AG04449 (cell line): ENCODE measurements around the gene TCF20.

Source experiments
- CTCF ChIA-PET: fragments of 350-600 bp; formaldehyde crosslinking; extraction: SDS; loops from one replicate; lab custom pipeline; 2021; ENCODE audit warnings: antibody characterized with exemption; lab: Yijun Ruan, JAX
- POLR2A ChIA-PET: fragments of 400-600, 350-600 bp; formaldehyde crosslinking; extraction: SDS; loops from one replicate; lab custom pipeline; 2020; ENCODE audit warnings: antibody characterized with exemption, inconsistent platforms; lab: Yijun Ruan, JAX
- DNase-seq: peaks from one replicate; pipeline ENCODE4 v3.0.0-alpha.2; 2010; ENCODE audit warnings: low read depth, low spot score
- H3K4me3 ChIP-seq: 2 replicates; pipeline ENCODE4 v1.5.1; 2011; ENCODE audit warnings: low read depth, mild to moderate bottlenecking, control low read depth, low read length
- TF ChIP-seq, protein P1 (sequence below): IDR thresholded peaks from one replicate; pipeline ENCODE4 v1.5.1; 2011; ENCODE audit warnings: mild to moderate bottlenecking, moderate library complexity, low read length, control low read depth, inconsistent platforms; ENCODE audit not compliant: insufficient read depth; ENCODE audit errors: missing control alignments

Gene TCF20

DNA sequence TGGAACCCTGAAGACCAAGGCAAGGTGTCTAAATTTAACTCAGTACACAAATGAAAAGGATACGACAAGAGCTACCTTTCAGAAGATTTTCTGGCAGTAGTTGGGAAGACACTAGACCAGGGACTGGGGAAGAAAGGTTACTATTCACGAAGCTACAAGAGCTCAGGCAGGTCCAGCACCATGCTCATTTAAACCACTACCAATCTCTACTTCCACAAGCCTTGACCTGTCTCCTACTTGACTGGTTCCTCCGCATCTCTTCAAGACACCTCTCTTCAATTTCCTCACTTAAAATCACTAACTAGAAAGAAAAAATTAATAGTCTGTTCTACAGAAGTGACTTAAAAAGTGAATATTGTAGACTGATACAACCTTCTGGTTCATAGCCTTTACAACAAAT, 22.9 kb downstream of the TCF20 start:
- H3K4me3 ChIP-seq = no peak overlapping the region
- CTCF ChIA-PET = no interaction called here
- TF ChIP-seq, protein P1, sequence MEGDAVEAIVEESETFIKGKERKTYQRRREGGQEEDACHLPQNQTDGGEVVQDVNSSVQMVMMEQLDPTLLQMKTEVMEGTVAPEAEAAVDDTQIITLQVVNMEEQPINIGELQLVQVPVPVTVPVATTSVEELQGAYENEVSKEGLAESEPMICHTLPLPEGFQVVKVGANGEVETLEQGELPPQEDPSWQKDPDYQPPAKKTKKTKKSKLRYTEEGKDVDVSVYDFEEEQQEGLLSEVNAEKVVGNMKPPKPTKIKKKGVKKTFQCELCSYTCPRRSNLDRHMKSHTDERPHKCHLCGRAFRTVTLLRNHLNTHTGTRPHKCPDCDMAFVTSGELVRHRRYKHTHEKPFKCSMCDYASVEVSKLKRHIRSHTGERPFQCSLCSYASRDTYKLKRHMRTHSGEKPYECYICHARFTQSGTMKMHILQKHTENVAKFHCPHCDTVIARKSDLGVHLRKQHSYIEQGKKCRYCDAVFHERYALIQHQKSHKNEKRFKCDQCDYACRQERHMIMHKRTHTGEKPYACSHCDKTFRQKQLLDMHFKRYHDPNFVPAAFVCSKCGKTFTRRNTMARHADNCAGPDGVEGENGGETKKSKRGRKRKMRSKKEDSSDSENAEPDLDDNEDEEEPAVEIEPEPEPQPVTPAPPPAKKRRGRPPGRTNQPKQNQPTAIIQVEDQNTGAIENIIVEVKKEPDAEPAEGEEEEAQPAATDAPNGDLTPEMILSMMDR = no peak
- DNase-seq = no peak
- POLR2A ChIA-PET = no interaction called here

DNA sequence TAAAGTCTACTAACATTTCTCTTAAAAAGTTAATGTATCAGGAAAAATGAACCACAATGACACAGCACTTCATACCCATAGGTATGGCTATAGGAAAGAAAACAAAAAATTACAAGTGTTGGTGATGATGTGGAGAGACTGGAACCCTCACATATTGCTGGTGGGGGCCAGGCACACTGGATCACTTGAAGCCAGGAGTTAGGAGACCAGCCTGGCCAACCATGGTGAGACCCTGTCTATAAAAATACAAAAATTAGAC, 26.7 kb downstream of the TCF20 start:
- CTCF ChIA-PET = no interaction called here
- POLR2A ChIA-PET = no interaction called here
- DNase-seq = no peak
- no peak overlapping the region for H3K4me3 ChIP-seq
- TF ChIP-seq, protein P1 = no peak

DNA sequence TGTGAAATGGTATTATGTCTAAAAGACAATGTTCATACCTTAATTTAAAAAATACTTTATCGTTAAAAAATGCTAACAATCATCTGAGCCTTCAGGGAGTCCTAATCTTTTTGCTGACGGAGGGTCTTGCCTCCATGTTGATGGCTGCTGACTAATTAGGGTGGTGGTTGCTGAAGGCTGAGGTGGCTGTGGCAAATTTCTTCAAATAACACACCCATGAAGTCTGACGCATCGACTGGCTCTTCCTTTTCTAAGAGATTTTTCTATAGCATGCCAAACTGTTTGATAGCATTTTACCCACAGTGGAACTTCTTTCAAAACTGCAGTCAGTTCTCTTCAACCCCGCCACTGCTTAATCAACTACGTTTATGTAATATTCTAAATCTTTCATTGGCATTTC, 33.6 kb downstream of the TCF20 start:
- DNase-seq = no peak
- TF ChIP-seq, protein P1 = no peak
- POLR2A ChIA-PET = no interaction called here
- no peak overlapping the region for H3K4me3 ChIP-seq
- CTCF ChIA-PET = no interaction called here

DNA sequence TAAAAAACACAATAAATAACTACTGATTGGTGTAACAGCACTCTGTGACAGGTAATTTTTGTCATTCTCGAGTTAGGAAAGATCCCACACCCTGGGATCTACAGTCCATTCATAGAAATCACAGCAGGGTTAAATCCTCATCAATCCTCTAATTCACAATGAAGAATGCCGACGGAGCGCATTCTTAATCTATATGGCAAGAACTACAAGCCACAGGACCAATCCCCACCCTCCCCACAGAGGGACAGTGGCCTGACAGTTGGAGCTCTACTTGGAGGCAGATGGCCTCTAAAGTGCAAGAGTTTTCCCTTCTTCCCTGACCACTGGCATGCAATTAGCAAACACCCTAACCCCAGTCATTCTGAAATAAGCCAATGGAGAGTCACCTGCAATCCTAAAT, 34.2 kb downstream of the TCF20 start:
- H3K4me3 ChIP-seq = no peak overlapping the region
- ChIA-PET POLR2A (no interaction called here), CTCF (no interaction called here)
- DNase-seq = no peak
- TF ChIP-seq, protein P1 = no peak

DNA sequence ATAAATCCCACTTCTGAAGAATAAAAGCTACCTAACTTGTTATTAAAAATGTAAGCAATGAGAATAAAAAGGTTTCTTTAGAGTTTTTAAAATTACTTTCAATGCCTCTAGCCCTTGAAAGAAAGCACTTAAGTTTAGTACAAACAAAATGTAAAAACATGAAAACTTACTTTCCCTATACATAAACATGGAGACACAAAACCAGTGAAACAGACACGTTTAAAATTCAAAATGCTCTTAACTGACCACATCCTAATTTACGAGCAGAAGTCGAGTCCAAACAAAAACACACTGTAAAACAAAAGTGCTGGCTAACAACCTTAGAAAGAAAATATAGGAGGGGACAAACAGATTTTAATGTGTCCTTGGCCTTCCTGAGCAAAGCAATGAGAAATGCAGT, 36.6 kb downstream of the TCF20 start:
- no peak for DNase-seq
- ChIA-PET CTCF (no interaction called here), POLR2A (no interaction called here)
- TF ChIP-seq, protein P1 = no peak
- H3K4me3 ChIP-seq = no peak overlapping the region

DNA sequence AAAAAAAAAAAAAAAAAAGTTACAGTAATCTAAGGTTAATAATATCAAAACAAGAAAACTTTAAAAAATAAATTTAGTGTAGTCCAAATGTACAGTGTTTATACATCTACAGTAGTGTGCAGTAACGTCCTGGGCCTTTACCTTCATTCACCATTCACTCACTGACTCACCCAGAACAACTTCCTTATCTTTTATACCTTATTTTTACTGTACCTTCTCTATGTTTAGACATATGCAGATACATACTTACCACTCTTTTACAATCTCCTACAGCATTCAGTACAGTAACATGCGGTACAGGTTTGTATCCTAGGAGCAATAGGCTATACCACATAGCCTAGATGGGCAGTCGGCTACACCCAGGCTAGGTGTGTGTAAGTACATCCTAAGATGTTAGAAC, 38.5 kb downstream of the TCF20 start:
- CTCF ChIA-PET = no interaction called here
- TF ChIP-seq, protein P1 = no peak
- no peak overlapping the region for H3K4me3 ChIP-seq

More for the DNA sequence above, 38.5 kb downstream of the TCF20 start:
- DNase-seq = no peak
- POLR2A ChIA-PET = no interaction called here
